ENCODE measurements around the gene KCNK7.
A peak's percentile ranks its signal among the peaks of the same experiment; 100 is the strongest.
"Not testable (repeated sequence)": the region's sequence is repeated elsewhere in the genome, so short reads cannot be mapped to it uniquely, and the experiment has no call there.

KCNK7 gene

GRCh38 chr11:65595543-65596281 is at the start of gene KCNK7:
KCNK7 (minus strand) TSS chr11:65595800; CDS start chr11:65595772, 28 bp downstream.
- peak; percentile 78 for DNase-seq

DNA sequence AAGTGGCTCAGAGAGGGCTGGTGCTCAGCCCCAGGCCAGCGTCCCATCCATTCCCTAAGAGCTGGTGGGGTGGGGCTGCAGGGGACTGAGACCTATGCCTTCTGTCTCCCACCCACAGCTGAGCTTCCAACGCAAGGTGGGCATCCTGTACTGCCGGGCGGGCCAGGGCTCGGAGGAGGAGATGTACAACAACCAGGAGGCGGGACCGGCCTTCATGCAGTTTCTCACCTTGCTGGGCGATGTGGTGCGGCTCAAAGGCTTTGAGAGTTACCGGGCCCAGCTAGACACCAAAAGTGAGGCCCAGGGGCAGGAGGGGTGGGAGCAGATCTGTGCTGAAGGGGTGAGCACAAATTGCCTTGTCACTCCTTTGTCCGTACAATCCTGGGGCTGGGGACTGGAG is 49.2 kb upstream of the KCNK7 start:
- DNase-seq = no peak

- peak; percentile 67 for DNase-seq
Observed at GRCh38 chr11:65643971-65644370, 48.4 kb upstream of the KCNK7 start.

- DNase-seq = no peak
Observed at GRCh38 chr11:65642014-65642671, 46.5 kb upstream of the KCNK7 start.

- DNase-seq = no peak
Observed at GRCh38 chr11:65641297-65642013, 45.9 kb upstream of the KCNK7 start.

DNA sequence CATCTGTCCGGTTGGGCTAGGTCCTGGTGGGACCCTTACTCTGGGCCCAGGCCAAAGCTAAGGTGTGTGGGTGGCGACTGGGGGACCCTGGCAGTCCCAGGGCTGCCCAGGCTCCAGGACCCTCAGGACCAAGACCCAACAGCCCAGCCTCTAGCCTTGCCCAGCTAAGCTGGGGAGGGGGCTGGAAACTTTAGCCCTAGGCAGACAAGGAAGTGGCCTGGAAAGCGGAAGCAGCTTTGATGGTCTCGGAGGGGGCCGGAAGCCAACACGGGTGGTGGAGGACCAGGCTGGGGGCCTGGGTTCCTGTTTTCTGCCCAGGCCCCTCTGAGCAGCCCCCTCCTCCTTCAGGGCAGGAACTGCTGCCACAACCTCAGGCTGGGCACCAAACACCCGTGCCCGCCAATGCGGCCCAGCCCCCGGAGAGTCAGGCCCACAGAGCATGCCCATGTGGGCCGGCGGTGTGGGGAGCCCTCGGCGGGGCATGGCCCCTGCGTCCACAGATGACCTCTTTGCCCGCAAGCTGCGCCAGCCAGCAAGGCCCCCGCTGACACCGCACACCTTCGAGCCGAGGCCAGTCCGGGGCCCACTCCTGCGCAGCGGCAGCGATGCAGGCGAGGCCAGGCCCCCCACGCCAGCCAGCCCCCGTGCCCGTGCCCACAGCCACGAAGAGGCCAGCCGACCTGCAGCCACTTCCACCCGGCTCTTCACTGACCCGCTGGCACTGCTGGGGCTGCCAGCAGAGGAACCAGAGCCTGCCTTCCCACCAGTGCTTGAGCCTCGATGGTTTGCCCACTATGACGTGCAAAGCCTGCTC is 45.1 kb upstream of the KCNK7 start:
- no peak for DNase-seq

GRCh38 chr11:65639623-65640482 is 44.3 kb upstream of the KCNK7 start:
- DNase-seq = no peak

DNA sequence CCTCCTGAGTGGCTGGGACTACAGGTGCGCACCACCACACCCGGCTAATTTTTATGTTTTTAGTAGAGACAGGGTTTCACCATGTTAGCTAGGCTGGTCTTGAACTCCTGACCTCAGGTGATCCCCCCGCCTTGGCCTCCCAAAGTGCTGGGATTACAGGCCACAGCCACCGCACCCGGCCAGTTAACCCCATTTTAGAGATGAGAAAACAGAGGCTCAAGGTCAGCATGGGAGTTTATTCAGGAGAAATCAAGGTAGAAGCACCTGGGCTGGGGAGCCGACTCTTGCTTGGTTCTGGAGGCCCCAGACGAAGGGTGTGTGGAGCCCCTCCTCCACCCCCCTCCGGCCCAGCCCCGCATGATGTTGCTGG is 43.6 kb upstream of the KCNK7 start:
- DNase-seq = not testable (repeated sequence)

GRCh38 chr11:65637794-65638419 is 42.3 kb upstream of the KCNK7 start, which contains the start of gene SIPA1:
SIPA1 (plus strand) TSS chr11:65638101; CDS start chr11:65640922, 2,821 bp downstream.
- peak; percentile 71 for DNase-seq

DNA sequence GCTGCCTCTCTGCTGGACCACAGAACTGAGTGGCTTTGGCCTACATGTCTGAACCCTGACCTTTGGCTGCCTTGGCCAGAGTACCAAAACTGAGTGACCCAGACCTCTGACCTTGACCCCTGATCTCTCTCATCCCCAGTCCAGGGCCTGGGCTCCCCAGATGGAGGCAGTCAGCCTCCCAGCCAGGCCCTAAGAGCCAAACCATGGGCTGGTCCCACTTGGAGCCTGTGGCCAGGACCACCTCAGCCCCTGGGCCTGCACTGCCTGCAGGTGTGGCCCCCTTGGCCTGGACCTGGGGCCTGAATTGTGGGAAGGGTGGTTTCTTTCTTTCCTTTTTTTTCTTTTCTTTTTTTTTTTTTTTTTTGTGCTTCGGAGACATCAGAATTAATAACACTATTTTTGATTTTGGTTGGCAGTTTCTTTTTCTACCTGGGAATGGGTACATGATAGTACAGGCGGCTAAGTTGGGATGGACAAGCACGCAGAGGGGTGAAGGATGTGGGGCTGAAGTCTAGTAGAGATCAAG is 41.5 kb upstream of the KCNK7 start:
- DNase-seq = no peak

- no peak for DNase-seq
Observed at GRCh38 chr11:65636108-65637031, 40.8 kb upstream of the KCNK7 start.

DNA sequence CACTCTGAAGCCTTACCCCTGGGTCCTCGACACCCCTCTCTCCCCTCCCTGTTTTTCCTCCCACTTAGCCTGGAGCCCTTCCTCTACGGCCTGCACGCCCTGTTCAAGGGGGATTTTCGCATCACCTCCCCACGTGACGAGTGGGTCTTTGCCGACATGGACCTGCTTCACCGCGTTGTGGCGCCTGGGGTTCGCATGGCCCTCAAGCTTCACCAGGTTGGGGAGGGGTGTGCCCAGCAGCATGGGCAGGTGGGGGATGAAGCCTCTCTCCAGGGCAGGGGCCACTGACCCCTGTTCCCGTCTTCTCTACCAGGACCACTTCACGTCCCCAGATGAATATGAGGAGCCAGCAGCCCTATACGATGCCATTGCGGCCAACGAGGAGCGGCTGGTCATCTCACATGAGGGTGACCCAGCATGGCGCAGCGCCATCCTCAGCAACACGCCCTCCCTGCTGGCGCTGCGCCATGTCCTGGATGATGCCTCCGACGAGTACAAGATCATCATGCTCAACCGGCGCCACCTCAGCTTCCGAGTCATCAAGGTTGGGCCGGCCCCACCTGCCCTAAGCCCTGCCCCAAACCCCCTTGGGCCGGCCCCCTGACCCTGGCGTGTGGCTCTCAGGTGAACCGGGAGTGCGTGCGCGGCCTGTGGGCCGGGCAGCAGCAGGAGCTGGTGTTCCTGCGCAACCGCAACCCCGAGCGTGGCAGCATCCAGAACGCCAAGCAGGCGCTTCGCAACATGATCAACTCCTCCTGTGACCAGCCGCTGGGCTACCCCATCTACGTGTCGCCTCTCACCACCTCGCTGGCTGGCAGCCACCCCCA is 39.5 kb upstream of the KCNK7 start:
- no peak for DNase-seq

- DNase-seq = no peak
Observed at GRCh38 chr11:65634440-65634839, 38.8 kb upstream of the KCNK7 start.

DNA sequence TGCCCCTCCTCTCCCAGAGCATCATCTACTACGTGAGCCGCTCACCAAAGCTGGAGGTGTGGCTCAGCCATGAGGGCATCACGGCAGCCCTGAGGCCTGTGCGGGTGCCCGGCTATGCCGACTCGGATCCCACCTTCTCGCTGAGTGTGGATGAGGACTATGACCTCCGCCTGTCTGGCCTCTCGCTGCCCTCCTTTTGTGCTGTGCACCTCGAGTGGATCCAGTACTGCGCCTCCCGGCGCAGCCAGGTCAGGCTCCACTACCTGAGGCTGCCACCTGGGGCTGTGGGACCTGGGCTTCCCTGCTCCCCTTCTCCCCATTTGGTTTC is 38.5 kb upstream of the KCNK7 start:
- DNase-seq = no peak

GRCh38 chr11:65633390-65634108 is 37.9 kb upstream of the KCNK7 start:
- no peak for DNase-seq

DNA sequence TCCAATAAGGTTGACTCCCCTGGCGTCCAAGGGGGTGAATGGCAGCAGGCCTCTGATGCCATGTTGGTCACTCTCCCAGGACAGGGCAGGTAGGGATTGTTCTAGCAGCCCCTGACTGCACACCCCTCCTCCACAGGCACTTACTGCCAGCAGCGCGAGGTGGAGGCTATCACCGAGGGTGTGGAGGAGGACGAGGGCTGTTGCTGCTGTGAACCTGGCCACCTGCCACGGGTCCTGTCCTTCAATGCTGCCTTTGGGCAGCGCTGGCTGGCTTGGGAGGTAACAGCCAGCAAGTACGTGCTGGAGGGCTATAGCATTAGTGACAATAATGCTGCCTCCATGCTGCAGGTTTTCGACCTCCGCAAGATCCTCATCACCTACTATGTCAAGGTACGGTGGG is 34.6 kb upstream of the KCNK7 start:
- no peak for DNase-seq

DNA sequence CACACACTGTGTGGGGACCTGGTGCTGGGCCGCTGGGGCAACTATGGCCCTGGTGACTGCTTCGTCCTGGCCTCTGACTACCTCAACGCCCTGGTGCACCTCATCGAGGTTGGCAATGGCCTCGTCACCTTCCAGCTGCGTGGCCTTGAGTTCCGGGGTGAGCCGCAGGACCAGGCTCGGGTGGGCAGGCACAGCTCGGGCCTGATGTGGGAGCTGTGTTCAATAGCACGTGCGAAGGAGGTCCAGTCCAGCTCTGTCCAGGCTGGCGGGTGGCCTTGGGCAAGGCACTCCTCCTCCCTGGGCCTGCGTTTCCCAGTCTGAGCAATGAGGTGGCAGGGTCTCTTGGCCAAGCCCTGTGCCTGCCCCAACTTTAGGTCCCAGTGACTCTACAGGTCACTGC is 34.0 kb upstream of the KCNK7 start:
- no peak for DNase-seq

DNA sequence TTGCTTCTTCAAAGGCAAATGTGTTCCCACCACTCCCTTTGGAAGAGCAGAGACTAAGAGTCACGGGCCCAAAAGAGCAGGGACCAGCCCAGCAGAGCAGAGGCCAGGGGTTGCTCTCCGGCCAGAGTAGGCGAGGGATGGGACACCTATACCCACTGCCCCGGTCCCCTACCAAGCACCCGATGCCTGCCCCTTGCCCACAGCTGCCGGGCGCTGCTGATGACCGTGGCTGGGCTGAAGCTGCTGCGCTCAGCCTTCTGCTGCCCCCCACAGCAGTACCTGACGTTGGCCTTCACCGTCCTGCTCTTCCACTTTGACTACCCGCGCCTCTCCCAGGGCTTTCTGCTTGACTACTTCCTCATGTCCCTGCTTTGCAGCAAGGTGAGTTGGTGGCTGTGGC is 31.6 kb upstream of the KCNK7 start:
- no peak for DNase-seq
